ENCODE results near the gene RIPK4.

GRCh38 chr21:41720250-41720649 is 46.6 kb downstream of the RIPK4 start:
- TF ChIP-seq E2F1 (CRISPR knock-in tag; IDR thresholded peaks at IDR 0.05) (no peak), CTCF (IDR thresholded peaks at IDR 0.05) (no peak), ZNF219 (CRISPR knock-in tag; IDR thresholded peaks at IDR 0.05; ENCODE audit: borderline replicate concordance) (no peak), ERG (CRISPR knock-in tag; IDR thresholded peaks at IDR 0.05) (no peak), ESRRA (CRISPR knock-in tag; IDR thresholded peaks at IDR 0.05; ENCODE audit: borderline replicate concordance) (no peak), NR2C2 (CRISPR knock-in tag; IDR thresholded peaks at IDR 0.05) (no peak)
- TF ChIP-seq, protein P1, sequence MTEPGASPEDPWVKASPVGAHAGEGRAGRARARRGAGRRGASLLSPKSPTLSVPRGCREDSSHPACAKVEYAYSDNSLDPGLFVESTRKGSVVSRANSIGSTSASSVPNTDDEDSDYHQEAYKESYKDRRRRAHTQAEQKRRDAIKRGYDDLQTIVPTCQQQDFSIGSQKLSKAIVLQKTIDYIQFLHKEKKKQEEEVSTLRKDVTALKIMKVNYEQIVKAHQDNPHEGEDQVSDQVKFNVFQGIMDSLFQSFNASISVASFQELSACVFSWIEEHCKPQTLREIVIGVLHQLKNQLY (CRISPR knock-in tag; IDR thresholded peaks at IDR 0.05) = no peak
